ENCODE results near the gene VTN. TPM values are rescaled to one million over a fixed set of nuclear protein-coding genes. Genes with fewer than 3 reads are reported as not detected.

VTN gene
- total RNA-seq, 5 donors from 2014 or later (not counting 1 experiment from before 2014, with no cell fraction given): 0.50 to 1.9 (median 1.2) TPM

GRCh38 chr17:28335959-28336871 is 33.9 kb downstream of the VTN start:
- Histone ChIP-seq H3K9me3 (no peaks in the 10 kb centered on the region), H3K4me3 (ENCODE audit: control insufficient read depth in 1 of 2, extremely low read depth in 1 of 2, low read length in 1 of 2) (peak overlapping the region; percentile 81 to 88), H3K36me3 (ENCODE audit: control insufficient read depth in 2 of 2, extremely low read depth in 1 of 2, insufficient read depth in 1 of 2, low read length in 1 of 2) (peaks cover 7 to 31% of the 10 kb centered on the region in 2 donors), H3K4me1 (ENCODE audit: control insufficient read depth in 1 of 2, extremely low read depth in 1 of 2, insufficient read depth in 2 of 2, low read length in 2 of 2) (peaks cover 12 to 28% of the 10 kb centered on the region in 2 experiments), H3K27ac (ENCODE audit: low read length) (peak overlapping the region; percentile 77), H3K27me3 (replicated peaks in 1 of 2; ENCODE audit: control insufficient read depth in 2 of 2, extremely low read depth in 1 of 2, insufficient read depth in 2 of 2, low read length in 1 of 2) (no peaks in the 10 kb centered on the region)
- no peaks in the 10 kb centered on the region for H3K27me3 Mint-ChIP-seq
- H3K4me1 Mint-ChIP-seq: peaks cover 49 to 54% (median 50%) of the 10 kb centered on the region in 3 donors
- ATAC-seq (replicated peaks in 1 of 4) (no peak), DNase-seq (peak in 5 of 35 experiments; percentile 2 to 41 (median 15))
- H3K27ac Mint-ChIP-seq: peak overlapping the region; percentile 85 to 90
- H3K4me3 Mint-ChIP-seq: peak overlapping the region; percentile 95 to 98 (median 96)
- ChIA-PET POLR2A (interaction anchor here (0.5 to 2.5 kb wide), 12 partner anchors 17 to 490 kb away, joined by 3 to 25 read pairs (median 3); partner anchors contain the start of genes POLDIP2 (in 2 of the 2), TMEM97 (in 2 of the 2), LYRM9 (in 1 of the 2) and RPL23A (in 1 of the 2)), CTCF (interaction anchor here (0.6 to 1.8 kb wide), 10 partner anchors 12 to 616 kb away, joined by 3 to 15 read pairs (median 4); partner anchors contain the start of genes LYRM9 (in 1 of the 2), POLDIP2 (in 1 of the 2) and TMEM97 (in 1 of the 2))
- peaks cover 14% of the 10 kb centered on the region for H3K36me3 Mint-ChIP-seq
- WGBS (ENCODE audit: insufficient coverage): 15% methylated on average over 13 of the region's 29 CpGs
- H3K9me3 Mint-ChIP-seq: no peaks in the 10 kb centered on the region

GRCh38 chr17:28335201-28335958 is 34.7 kb downstream of the VTN start, which contains the start of the genes IFT20 and TNFAIP1:
IFT20 (minus strand) TSS chr17:28335472; CDS start chr17:28331985, 3,487 bp downstream.
TNFAIP1 (plus strand) TSS chr17:28335761; CDS start chr17:28339522, 3,761 bp downstream.
- WGBS (ENCODE audit: insufficient coverage): under 1% methylated on average over 62 of the region's 62 CpGs
- Histone ChIP-seq H3K27ac (ENCODE audit: low read length) (peak within 1 kb of the TSS; percentile 77), H3K9me3 (no peaks in the 10 kb centered on the region), H3K27me3 (replicated peaks in 1 of 2; ENCODE audit: control insufficient read depth in 2 of 2, extremely low read depth in 1 of 2, insufficient read depth in 2 of 2, low read length in 1 of 2) (no peaks in the 10 kb centered on the region), H3K4me3 (ENCODE audit: control insufficient read depth in 1 of 2, extremely low read depth in 1 of 2, low read length in 1 of 2) (peak within 1 kb of the TSS; percentile 81 to 88), H3K4me1 (ENCODE audit: control insufficient read depth in 1 of 2, extremely low read depth in 1 of 2, insufficient read depth in 2 of 2, low read length in 2 of 2) (peaks cover 12 to 28% of the 10 kb centered on the region in 2 experiments), H3K36me3 (ENCODE audit: control insufficient read depth in 2 of 2, extremely low read depth in 1 of 2, insufficient read depth in 1 of 2, low read length in 1 of 2) (peaks cover 10 to 32% of the 10 kb centered on the region in 2 donors)
- Mint-ChIP-seq H3K4me3 (peak within 1 kb of the TSS; percentile 95 to 98 (median 96)), H3K27ac (peak within 1 kb of the TSS; percentile 87 to 90), H3K4me1 (peaks cover 49 to 54% (median 50%) of the 10 kb centered on the region in 3 donors), H3K27me3 (no peaks in the 10 kb centered on the region), H3K9me3 (no peaks in the 10 kb centered on the region), H3K36me3 (peaks cover 20% of the 10 kb centered on the region)
- ChIA-PET CTCF (interaction anchor here (0.6 to 1.8 kb wide), 11 partner anchors 13 to 616 kb away, joined by 3 to 15 read pairs (median 4); partner anchors contain the start of genes LYRM9 (in 1 of the 2), POLDIP2 (in 1 of the 2) and TMEM97 (in 1 of the 2)), POLR2A (interaction anchor here (0.5 to 2.5 kb wide), 12 partner anchors 16 to 489 kb away, joined by 3 to 25 read pairs (median 3); partner anchors contain the start of genes POLDIP2 (in 2 of the 2), TMEM97 (in 2 of the 2), LYRM9 (in 1 of the 2) and RPL23A (in 1 of the 2))
- ATAC-seq (replicated peaks in 1 of 4): peak; percentile 95 to 99 (median 98)
- peak; percentile 88 to 99 (median 98) for DNase-seq

- H3K9me3 Mint-ChIP-seq: no peaks in the 10 kb centered on the region
- peaks cover 12 to 28% of the 10 kb centered on the region in 2 experiments for H3K4me1 ChIP-seq (ENCODE audit: control insufficient read depth in 1 of 2, extremely low read depth in 1 of 2, insufficient read depth in 2 of 2, low read length in 2 of 2)
- H3K4me3 ChIP-seq (ENCODE audit: control insufficient read depth in 1 of 2, extremely low read depth in 1 of 2, low read length in 1 of 2): peak overlapping the region; percentile 81 to 88
- WGBS (ENCODE audit: insufficient coverage): 13% methylated on average over 17 of the region's 18 CpGs
- DNase-seq (peak in 5 of 35 experiments; percentile 9 to 17 (median 13)), ATAC-seq (replicated peaks in 1 of 4) (peak in 1 of 4 experiments; percentile 0)
- CTCF ChIA-PET: interaction anchor here (0.9 to 1.8 kb wide), 8 partner anchors 14 to 617 kb away, joined by 3 to 15 read pairs (median 4); partner anchors contain the start of genes LYRM9 (in 1 of the 2), POLDIP2 (in 1 of the 2) and TMEM97 (in 1 of the 2)
- peak overlapping the region; percentile 77 for H3K27ac ChIP-seq (ENCODE audit: low read length)
- no peaks in the 10 kb centered on the region for H3K27me3 Mint-ChIP-seq
- peak overlapping the region; percentile 87 to 90 for H3K27ac Mint-ChIP-seq
- H3K9me3 ChIP-seq: no peaks in the 10 kb centered on the region
- peak overlapping the region; percentile 95 to 98 (median 96) for H3K4me3 Mint-ChIP-seq
- peaks cover 10 to 31% of the 10 kb centered on the region in 2 donors for H3K36me3 ChIP-seq (ENCODE audit: control insufficient read depth in 2 of 2, extremely low read depth in 1 of 2, insufficient read depth in 1 of 2, low read length in 1 of 2)
- POLR2A ChIA-PET: interaction anchor here (0.6 to 2.5 kb wide), 6 partner anchors 15 to 864 kb away, joined by 3 to 25 read pairs (median 3); partner anchors contain the start of genes POLDIP2 (in 1 of the 2), SDF2 (in 1 of the 2), SUPT6H (in 1 of the 2) and TMEM97 (in 1 of the 2)
- peaks cover 17% of the 10 kb centered on the region for H3K36me3 Mint-ChIP-seq
- no peaks in the 10 kb centered on the region for H3K27me3 ChIP-seq (replicated peaks in 1 of 2; ENCODE audit: control insufficient read depth in 2 of 2, extremely low read depth in 1 of 2, insufficient read depth in 2 of 2, low read length in 1 of 2)
- peaks cover 49 to 54% (median 50%) of the 10 kb centered on the region in 3 donors for H3K4me1 Mint-ChIP-seq
These were observed 35.4 kb downstream of the VTN start for GRCh38 chr17:28334666-28335200.

- peaks cover 12 to 28% of the 10 kb centered on the region in 2 experiments for H3K4me1 ChIP-seq (ENCODE audit: control insufficient read depth in 1 of 2, extremely low read depth in 1 of 2, insufficient read depth in 2 of 2, low read length in 2 of 2)
- H3K9me3 Mint-ChIP-seq: no peaks in the 10 kb centered on the region
- peaks cover 49 to 54% (median 49%) of the 10 kb centered on the region in 3 donors for H3K4me1 Mint-ChIP-seq
- H3K36me3 Mint-ChIP-seq: peaks cover 14% of the 10 kb centered on the region
- no peaks in the 10 kb centered on the region for H3K27me3 Mint-ChIP-seq
- H3K4me3 Mint-ChIP-seq: peak overlapping the region; percentile 95 to 98 (median 96)
- no peak for ATAC-seq (replicated peaks in 1 of 4)
- POLR2A ChIA-PET: interaction anchor here (0.6 to 2.5 kb wide), 3 partner anchors 17 to 864 kb away, joined by 3 to 25 read pairs (median 3); partner anchors contain the start of gene POLDIP2 (in 1 of the 2)
- no peaks in the 10 kb centered on the region for H3K9me3 ChIP-seq
- H3K27me3 ChIP-seq (replicated peaks in 1 of 2; ENCODE audit: control insufficient read depth in 2 of 2, extremely low read depth in 1 of 2, insufficient read depth in 2 of 2, low read length in 1 of 2): no peaks in the 10 kb centered on the region
- CTCF ChIA-PET: interaction anchor here in 1 of 2 donors (1.8 kb wide), 1 partner anchor 15 kb away, joined by 15 read pairs; the partner anchor contains the start of gene TMEM97
- H3K4me3 ChIP-seq (ENCODE audit: control insufficient read depth in 1 of 2, extremely low read depth in 1 of 2, low read length in 1 of 2): no peak overlapping the region
- 69% methylated on average over 5 of the region's 6 CpGs for WGBS (ENCODE audit: insufficient coverage)
- no peak overlapping the region for H3K27ac ChIP-seq (ENCODE audit: low read length)
- H3K36me3 ChIP-seq (ENCODE audit: control insufficient read depth in 2 of 2, extremely low read depth in 1 of 2, insufficient read depth in 1 of 2, low read length in 1 of 2): peaks cover 8 to 29% of the 10 kb centered on the region in 2 donors
- H3K27ac Mint-ChIP-seq: peak overlapping the region in 1 of 2 donors; percentile 90
- no peak for DNase-seq
These were observed 35.9 kb downstream of the VTN start for GRCh38 chr17:28334171-28334570.

GRCh38 chr17:28333083-28333746 is 36.9 kb downstream of the VTN start:
- no peak for DNase-seq
- CTCF ChIA-PET: interaction anchor here in 1 of 2 donors (0.7 kb wide), 1 partner anchor 23 kb away, joined by 4 read pairs; no protein-coding TSS in a partner anchor

More at GRCh38 chr17:28333083-28333746, 36.9 kb downstream of the VTN start:
- 80% methylated on average over 1 of the region's 1 CpG for WGBS (ENCODE audit: insufficient coverage)
- H3K36me3 ChIP-seq (ENCODE audit: control insufficient read depth in 2 of 2, extremely low read depth in 1 of 2, insufficient read depth in 1 of 2, low read length in 1 of 2): peaks cover 7 to 36% of the 10 kb centered on the region in 2 donors
- ATAC-seq (replicated peaks in 1 of 4): no peak
- Mint-ChIP-seq H3K9me3 (no peaks in the 10 kb centered on the region), H3K4me1 (peaks cover 44 to 49% (median 48%) of the 10 kb centered on the region in 3 donors), H3K27ac (no peak overlapping the region), H3K4me3 (peak overlapping the region; percentile 95 to 98 (median 96)), H3K36me3 (peaks cover 16% of the 10 kb centered on the region), H3K27me3 (no peaks in the 10 kb centered on the region)
- no peak overlapping the region for H3K4me3 ChIP-seq (ENCODE audit: control insufficient read depth in 1 of 2, extremely low read depth in 1 of 2, low read length in 1 of 2)
- no peaks in the 10 kb centered on the region for H3K27me3 ChIP-seq (replicated peaks in 1 of 2; ENCODE audit: control insufficient read depth in 2 of 2, extremely low read depth in 1 of 2, insufficient read depth in 2 of 2, low read length in 1 of 2)
- H3K27ac ChIP-seq (ENCODE audit: low read length): no peak overlapping the region
- no peaks in the 10 kb centered on the region for H3K9me3 ChIP-seq
- H3K4me1 ChIP-seq (ENCODE audit: control insufficient read depth in 1 of 2, extremely low read depth in 1 of 2, insufficient read depth in 2 of 2, low read length in 2 of 2): peaks cover 12 to 28% of the 10 kb centered on the region in 2 experiments
- POLR2A ChIA-PET: no interaction called here
